Suprapubic skin (tissue), 4 donors: ENCODE data around the gene COQ7. TPM values are rescaled to one million over a fixed set of nuclear protein-coding genes. Genes with fewer than 3 reads are reported as not detected.
A peak's percentile ranks its signal among the peaks of the same experiment; 100 is the strongest.

Experiments used
- DNase-seq, 2 donors: peaks; one replicate each; pipeline ENCODE4 v3.0.0-alpha.2; 2019; ENCODE audit warnings: low spot score in 2 of 2
- H3K27ac ChIP-seq: fragments of 200-600 bp; sonication (generic); one replicate; pipeline ENCODE4 v1.5.1; 2019
- H3K27me3 ChIP-seq: fragments of 200-600 bp; sonication (generic); one replicate; pipeline ENCODE4 v1.5.1; 2019
- H3K36me3 ChIP-seq: fragments of 200-600 bp; sonication (generic); one replicate; pipeline ENCODE4 v1.5.1; 2019
- H3K4me1 ChIP-seq: fragments of 200-600 bp; sonication (generic); one replicate; pipeline ENCODE4 v1.5.1; 2019
- H3K4me3 ChIP-seq: fragments of 200-600 bp; sonication (generic); one replicate; pipeline ENCODE4 v1.5.1; 2019; ENCODE audit warnings: mild to moderate bottlenecking
- H3K9me3 ChIP-seq: fragments of 200-600 bp; sonication (generic); one replicate; pipeline ENCODE4 v1.5.1; 2019
- EP300 ChIP-seq: sonication (generic); formaldehyde crosslinking; IDR thresholded peaks from one replicate; pipeline ENCODE4 v1.6.1; 2017; ENCODE audit warnings: antibody characterized with exemption
- POLR2A ChIP-seq, 2 donors: fragments of 450-650 bp; IDR thresholded peaks; one replicate each; pipeline ENCODE4 v1.6.1; 2017; ENCODE audit warnings: antibody characterized with exemption in 2 of 2, mild to moderate bottlenecking in 2 of 2, moderate library complexity in 2 of 2
- POLR2AphosphoS5 ChIP-seq, 3 donors: sonication (generic); formaldehyde crosslinking; IDR thresholded peaks; one replicate each; pipeline ENCODE4 v1.6.1; 2017; ENCODE audit warnings: antibody characterized with exemption in 3 of 3
- WGBS: methylation state at CpG from one replicate; pipeline ENCODE4 v1.1.5; 2018; 5-methylcytosine and 5-hydroxymethylcytosine counted together
- total RNA-seq, 4 donors: library from RNA; depleted of rRNA; stranded (reverse); fragments of >200 nt; gene quantifications; one replicate each; pipeline ENCODE4 v1.1.0, GENCODE V29; 2016
- TF ChIP-seq, protein P1 (sequence below), 2 donors: fragments of 200-600 bp in 1 of 2; fragments of 450-650 bp in 1 of 2; sonication (generic) in 1 of 2; IDR thresholded peaks; one replicate each; pipeline ENCODE4 v1.5.1; 2016 to 2019; ENCODE audit warnings: antibody characterized with exemption in 2 of 2, mild to moderate bottlenecking in 1 of 2, moderate library complexity in 1 of 2

The COQ7 gene
- total RNA-seq, 4 donors from 2014 or later = 7.6 to 19.2 (median 12.0) TPM

DNA sequence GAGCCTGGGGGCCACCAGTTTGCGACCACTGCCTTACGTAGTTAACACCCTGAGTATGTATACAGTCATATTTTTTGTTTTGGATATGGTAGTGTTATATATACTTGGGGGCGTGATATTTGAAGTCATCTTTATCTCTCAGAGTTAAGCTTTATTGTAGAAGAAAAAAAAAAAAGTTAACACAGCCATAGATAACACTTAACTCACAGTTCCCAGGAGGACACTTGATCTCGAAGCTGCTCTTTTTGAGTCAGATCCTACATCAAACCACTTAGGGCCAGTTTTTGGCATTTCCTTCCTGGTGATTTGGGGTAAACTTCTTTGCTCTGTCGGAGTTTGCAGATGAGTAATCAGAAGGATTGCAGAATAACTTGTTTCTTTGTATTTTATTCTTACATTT is 52.1 kb downstream of the COQ7 start:
- H3K27me3 ChIP-seq = no peaks in the 10 kb centered on the region
- peak overlapping the region; percentile 55 for H3K27ac ChIP-seq
- WGBS = 39% methylated on average over 5 of the region's 5 CpGs
- peaks cover 82% of the 10 kb centered on the region for H3K4me1 ChIP-seq
- TF ChIP-seq POLR2A (IDR thresholded peaks at IDR 0.05) (no peak), EP300 (no peak), POLR2AphosphoS5 (IDR thresholded peaks at IDR 0.05) (no peak)
- TF ChIP-seq, protein P1, sequence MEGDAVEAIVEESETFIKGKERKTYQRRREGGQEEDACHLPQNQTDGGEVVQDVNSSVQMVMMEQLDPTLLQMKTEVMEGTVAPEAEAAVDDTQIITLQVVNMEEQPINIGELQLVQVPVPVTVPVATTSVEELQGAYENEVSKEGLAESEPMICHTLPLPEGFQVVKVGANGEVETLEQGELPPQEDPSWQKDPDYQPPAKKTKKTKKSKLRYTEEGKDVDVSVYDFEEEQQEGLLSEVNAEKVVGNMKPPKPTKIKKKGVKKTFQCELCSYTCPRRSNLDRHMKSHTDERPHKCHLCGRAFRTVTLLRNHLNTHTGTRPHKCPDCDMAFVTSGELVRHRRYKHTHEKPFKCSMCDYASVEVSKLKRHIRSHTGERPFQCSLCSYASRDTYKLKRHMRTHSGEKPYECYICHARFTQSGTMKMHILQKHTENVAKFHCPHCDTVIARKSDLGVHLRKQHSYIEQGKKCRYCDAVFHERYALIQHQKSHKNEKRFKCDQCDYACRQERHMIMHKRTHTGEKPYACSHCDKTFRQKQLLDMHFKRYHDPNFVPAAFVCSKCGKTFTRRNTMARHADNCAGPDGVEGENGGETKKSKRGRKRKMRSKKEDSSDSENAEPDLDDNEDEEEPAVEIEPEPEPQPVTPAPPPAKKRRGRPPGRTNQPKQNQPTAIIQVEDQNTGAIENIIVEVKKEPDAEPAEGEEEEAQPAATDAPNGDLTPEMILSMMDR (IDR thresholded peaks at IDR 0.05) = no peak
- no peaks in the 10 kb centered on the region for H3K36me3 ChIP-seq
- H3K9me3 ChIP-seq = no peaks in the 10 kb centered on the region
- no peak for DNase-seq
- peak overlapping the region; percentile 31 for H3K4me3 ChIP-seq

DNA sequence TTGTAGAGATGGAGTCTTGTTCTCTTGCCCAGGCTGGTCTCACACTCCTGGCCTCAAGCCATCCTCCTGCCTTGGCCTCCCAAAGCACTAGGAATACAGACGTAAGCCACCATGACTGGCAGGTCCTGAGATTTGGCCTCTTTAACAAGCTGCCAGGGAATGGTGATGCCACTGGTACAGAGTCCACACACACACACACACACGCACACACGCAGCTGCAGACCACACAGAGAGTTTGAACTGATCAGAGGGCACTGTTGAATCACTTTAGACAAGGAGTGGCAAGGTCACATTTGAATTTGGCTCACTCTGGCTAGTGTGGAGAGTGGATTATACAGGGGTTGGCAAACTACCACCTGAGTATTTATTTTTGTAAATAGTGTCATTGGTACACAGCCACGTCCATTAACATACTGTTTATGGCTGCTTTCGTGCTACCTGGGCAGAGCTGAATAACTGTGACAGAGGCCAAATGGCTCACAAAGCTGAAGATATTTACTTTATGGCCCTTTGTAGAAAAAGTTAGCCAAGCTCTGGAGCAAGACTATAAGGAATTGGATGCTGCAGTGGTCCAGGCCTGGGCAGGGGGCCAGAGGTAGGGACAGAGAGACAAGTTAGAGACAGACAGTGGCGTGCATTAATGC is 56.2 kb downstream of the COQ7 start:
- DNase-seq = no peak
- no peaks in the 10 kb centered on the region for H3K27me3 ChIP-seq

DNA sequence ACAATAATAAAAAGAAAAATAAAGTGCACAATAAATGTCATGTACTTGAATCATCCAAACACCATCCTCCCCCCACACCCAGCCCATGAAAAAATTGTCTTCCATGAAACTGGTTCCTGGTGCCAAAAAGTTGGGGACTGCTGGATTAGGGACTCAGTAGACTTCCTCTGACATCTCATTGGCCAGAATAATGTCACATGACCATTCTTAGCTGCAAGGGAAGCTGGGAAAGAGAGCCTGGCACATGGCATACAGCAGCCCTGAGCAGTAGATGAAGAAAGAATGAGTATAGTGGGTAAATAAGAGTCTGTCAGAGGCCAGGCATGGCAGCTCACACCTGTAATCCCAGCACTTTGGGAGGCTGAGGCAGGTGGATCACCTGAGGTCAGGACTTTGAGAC is 58.9 kb downstream of the COQ7 start:
- TF ChIP-seq POLR2AphosphoS5 (IDR thresholded peaks at IDR 0.05) = no peak
- no peak for TF ChIP-seq EP300
- TF ChIP-seq POLR2A (IDR thresholded peaks at IDR 0.05) = no peak
- TF ChIP-seq, protein P1 (IDR thresholded peaks at IDR 0.05) = no peak
- Histone ChIP-seq H3K36me3 (no peaks in the 10 kb centered on the region), H3K27me3 (no peaks in the 10 kb centered on the region), H3K4me1 (peaks cover 29% of the 10 kb centered on the region), H3K27ac (no peak overlapping the region), H3K4me3 (no peak overlapping the region), H3K9me3 (no peaks in the 10 kb centered on the region)
- no peak for DNase-seq

More for the DNA sequence above, 56.2 kb downstream of the COQ7 start:
- Histone ChIP-seq H3K4me1 (peaks cover 41% of the 10 kb centered on the region), H3K36me3 (no peaks in the 10 kb centered on the region), H3K4me3 (no peak overlapping the region), H3K9me3 (no peaks in the 10 kb centered on the region), H3K27ac (peak overlapping the region; percentile 7)
- no peak for TF ChIP-seq EP300
- no peak for TF ChIP-seq POLR2A (IDR thresholded peaks at IDR 0.05)
- TF ChIP-seq, protein P1 (IDR thresholded peaks at IDR 0.05) = no peak
- WGBS = 60% methylated on average over 6 of the region's 6 CpGs

DNA sequence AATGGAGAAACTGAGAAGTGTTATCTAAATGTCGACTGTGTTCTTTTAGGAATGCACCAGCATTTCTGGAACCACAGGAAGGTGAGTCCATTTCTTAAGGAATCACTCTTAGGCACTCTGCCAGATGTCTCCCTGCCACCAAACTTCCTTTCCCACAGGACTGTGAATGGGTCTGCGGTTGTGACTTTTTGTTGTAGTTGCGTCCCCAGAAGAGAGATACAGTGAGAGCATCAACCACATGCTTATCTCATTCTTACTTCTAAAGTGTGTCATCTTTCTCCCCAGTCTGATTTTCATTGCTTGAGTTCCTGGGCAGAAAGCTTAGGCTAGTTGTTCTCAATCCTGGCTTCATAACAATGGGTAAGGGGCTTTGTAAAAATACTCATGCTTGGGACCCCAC is 59.8 kb downstream of the COQ7 start:
- no peak for DNase-seq
- no peak overlapping the region for H3K4me3 ChIP-seq
- no peaks in the 10 kb centered on the region for H3K9me3 ChIP-seq
- no peaks in the 10 kb centered on the region for H3K36me3 ChIP-seq
- H3K27me3 ChIP-seq = no peaks in the 10 kb centered on the region
- peaks cover 29% of the 10 kb centered on the region for H3K4me1 ChIP-seq
- TF ChIP-seq, protein P1 (IDR thresholded peaks at IDR 0.05) = no peak
- TF ChIP-seq POLR2A (IDR thresholded peaks at IDR 0.05) (no peak), POLR2AphosphoS5 (IDR thresholded peaks at IDR 0.05) (no peak), EP300 (no peak)
- H3K27ac ChIP-seq = no peak overlapping the region
- 87% methylated on average over 3 of the region's 3 CpGs for WGBS

DNA sequence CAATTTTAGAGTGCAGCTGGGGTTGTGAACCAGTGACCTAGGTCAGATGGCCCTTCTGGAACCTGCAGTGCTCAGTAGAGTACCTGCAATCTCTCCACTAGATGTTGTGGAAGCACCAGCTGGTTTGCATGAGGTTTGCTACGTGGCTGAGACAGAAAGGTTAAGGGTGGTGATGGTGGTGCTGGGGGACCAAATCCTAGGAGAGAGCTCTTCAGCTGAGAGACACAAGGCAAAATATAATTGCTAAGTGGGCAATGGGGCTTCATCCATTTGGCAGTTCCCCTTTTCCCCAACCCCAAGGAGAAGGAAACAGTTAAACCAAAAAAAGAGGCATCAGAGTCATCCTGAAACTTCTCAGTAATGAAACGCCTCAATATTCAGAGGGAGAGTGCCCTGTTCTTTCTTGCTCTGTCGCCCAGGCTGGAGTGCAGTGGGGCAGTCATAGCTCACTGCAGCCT is 60.3 kb downstream of the COQ7 start:
- TF ChIP-seq EP300 (no peak), POLR2AphosphoS5 (IDR thresholded peaks at IDR 0.05) (no peak), POLR2A (IDR thresholded peaks at IDR 0.05) (no peak)
- TF ChIP-seq, protein P1 (IDR thresholded peaks at IDR 0.05) = no peak
- Histone ChIP-seq H3K27ac (no peak overlapping the region), H3K27me3 (no peaks in the 10 kb centered on the region), H3K36me3 (no peaks in the 10 kb centered on the region), H3K9me3 (no peaks in the 10 kb centered on the region), H3K4me3 (no peak overlapping the region), H3K4me1 (peaks cover 34% of the 10 kb centered on the region)
- DNase-seq = no peak
- 61% methylated on average over 3 of the region's 3 CpGs for WGBS
